ENCODE data around the gene AMBRA1.

DNA sequence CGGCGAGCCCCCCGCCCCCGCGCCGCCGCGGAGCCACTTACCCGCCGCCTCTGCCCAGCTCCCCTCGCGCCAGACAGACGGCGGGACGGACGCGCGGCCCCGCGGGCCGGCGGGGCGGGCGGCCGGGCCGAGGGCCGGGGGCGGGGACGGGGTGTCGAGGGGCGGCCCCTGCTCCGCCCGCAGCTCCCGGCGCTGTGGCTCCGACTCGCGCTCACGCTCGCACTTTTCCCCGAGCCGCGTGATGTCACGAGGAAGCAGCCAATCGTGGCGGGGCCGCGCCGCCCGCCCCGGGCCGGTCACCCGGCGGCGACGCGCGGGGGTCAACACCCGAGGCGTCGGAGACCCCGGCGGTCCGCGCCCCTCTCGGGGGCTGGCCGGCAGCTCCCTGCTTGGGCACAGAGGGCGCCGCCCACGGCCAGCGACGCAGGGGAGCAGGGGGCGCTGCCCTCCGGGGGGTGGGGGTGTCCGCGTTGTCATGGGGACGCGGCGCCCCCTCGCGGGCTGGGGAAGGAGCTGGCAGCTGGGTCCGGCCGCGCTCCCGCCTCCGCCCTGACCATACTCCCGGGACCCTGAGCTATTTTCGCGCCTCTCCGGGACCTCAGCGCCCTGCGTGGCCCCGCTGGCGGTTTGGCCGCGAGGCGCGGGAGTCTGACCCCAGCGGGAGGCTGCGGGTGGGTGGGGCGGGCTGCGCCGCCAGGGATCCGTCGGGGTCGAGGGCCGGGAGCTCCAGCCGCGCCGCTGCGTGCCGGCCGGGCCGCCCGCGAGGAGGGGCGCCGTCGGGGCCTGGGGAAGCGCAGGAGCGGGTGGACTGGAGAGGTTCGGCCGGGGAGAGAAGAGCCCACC is 202.0 kb downstream of the AMBRA1 start, which contains the start of gene CHRM4:
- TF ChIP-seq, protein P1, sequence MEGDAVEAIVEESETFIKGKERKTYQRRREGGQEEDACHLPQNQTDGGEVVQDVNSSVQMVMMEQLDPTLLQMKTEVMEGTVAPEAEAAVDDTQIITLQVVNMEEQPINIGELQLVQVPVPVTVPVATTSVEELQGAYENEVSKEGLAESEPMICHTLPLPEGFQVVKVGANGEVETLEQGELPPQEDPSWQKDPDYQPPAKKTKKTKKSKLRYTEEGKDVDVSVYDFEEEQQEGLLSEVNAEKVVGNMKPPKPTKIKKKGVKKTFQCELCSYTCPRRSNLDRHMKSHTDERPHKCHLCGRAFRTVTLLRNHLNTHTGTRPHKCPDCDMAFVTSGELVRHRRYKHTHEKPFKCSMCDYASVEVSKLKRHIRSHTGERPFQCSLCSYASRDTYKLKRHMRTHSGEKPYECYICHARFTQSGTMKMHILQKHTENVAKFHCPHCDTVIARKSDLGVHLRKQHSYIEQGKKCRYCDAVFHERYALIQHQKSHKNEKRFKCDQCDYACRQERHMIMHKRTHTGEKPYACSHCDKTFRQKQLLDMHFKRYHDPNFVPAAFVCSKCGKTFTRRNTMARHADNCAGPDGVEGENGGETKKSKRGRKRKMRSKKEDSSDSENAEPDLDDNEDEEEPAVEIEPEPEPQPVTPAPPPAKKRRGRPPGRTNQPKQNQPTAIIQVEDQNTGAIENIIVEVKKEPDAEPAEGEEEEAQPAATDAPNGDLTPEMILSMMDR (conservative IDR thresholded peaks at IDR 0.05): peak; percentile 73
- TF ChIP-seq ZFX (IDR thresholded peaks at IDR 0.05): no peak

All from C4-2B (cell line).